ENCODE measurements around the gene USF1. TPM values are rescaled to one million over a fixed set of nuclear protein-coding genes. Genes with fewer than 3 reads are reported as not detected.

Gene USF1
- polyA plus RNA-seq, 3 donors: 6.3 to 335 (median 25.5) TPM

GRCh38 chr1:161009602-161010211, 36.1 kb downstream of the USF1 start:
- Histone ChIP-seq H4K20me1 (ENCODE audit: insufficient read depth, low read length) (peaks cover 5% of the 10 kb centered on the region), H3K4me1 (ENCODE audit: control insufficient read depth in 1 of 2, insufficient read depth in 2 of 2, low read length in 2 of 2) (peaks cover 28 to 37% of the 10 kb centered on the region in 2 donors), H3K9me3 (replicated peaks in 1 of 2; ENCODE audit: control insufficient read depth in 1 of 2, insufficient read depth in 1 of 2, low read length in 2 of 2) (no peaks in the 10 kb centered on the region), H3K36me3 (replicated peaks in 1 of 2; ENCODE audit: control insufficient read depth in 1 of 2, insufficient read depth in 2 of 2, low read length in 2 of 2) (peaks cover 6 to 7% of the 10 kb centered on the region in 2 donors), H2AFZ (ENCODE audit: insufficient read depth, low read depth, low read length, poor library complexity, severe bottlenecking) (no peak overlapping the region), H3K79me2 (ENCODE audit: insufficient read depth, low read length) (peaks cover 66% of the 10 kb centered on the region), H3K27ac (ENCODE audit: low read depth in 1 of 2, low read length in 2 of 2) (no peak overlapping the region), H3K4me2 (replicated peaks; ENCODE audit: extremely low read depth, low read length, poor library complexity, severe bottlenecking) (no peak overlapping the region), H3K9ac (ENCODE audit: insufficient read depth, low read length, poor library complexity, severe bottlenecking) (no peak overlapping the region), H3K27me3 (ENCODE audit: control insufficient read depth in 2 of 2, insufficient read depth in 2 of 2, low read length in 2 of 2) (no peaks in the 10 kb centered on the region), H3K4me3 (replicated peaks in 1 of 3; ENCODE audit: low read depth in 2 of 3, low read length in 3 of 3) (no peak overlapping the region)
- peaks cover 34% of the 10 kb centered on the region for H3K4me1 Mint-ChIP-seq
- no peak overlapping the region for H3K4me3 Mint-ChIP-seq
- 100% methylated on average over 2 of the region's 7 CpGs for WGBS (ENCODE audit: insufficient coverage)
- no peak for DNase-seq
- H3K27me3 Mint-ChIP-seq (ENCODE audit: low read depth in 3 of 3): no peaks in the 10 kb centered on the region
- no peak overlapping the region for H3K27ac Mint-ChIP-seq
- intact Hi-C loops (cut with micrococcal nuclease): no loop called here
- peaks cover 7 to 33% of the 10 kb centered on the region in 2 donors for H3K36me3 Mint-ChIP-seq
- peaks cover 0 to 2% (median 0%) of the 10 kb centered on the region in 7 donors for H3K9me3 Mint-ChIP-seq
- TF ChIP-seq, protein P1, sequence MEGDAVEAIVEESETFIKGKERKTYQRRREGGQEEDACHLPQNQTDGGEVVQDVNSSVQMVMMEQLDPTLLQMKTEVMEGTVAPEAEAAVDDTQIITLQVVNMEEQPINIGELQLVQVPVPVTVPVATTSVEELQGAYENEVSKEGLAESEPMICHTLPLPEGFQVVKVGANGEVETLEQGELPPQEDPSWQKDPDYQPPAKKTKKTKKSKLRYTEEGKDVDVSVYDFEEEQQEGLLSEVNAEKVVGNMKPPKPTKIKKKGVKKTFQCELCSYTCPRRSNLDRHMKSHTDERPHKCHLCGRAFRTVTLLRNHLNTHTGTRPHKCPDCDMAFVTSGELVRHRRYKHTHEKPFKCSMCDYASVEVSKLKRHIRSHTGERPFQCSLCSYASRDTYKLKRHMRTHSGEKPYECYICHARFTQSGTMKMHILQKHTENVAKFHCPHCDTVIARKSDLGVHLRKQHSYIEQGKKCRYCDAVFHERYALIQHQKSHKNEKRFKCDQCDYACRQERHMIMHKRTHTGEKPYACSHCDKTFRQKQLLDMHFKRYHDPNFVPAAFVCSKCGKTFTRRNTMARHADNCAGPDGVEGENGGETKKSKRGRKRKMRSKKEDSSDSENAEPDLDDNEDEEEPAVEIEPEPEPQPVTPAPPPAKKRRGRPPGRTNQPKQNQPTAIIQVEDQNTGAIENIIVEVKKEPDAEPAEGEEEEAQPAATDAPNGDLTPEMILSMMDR (IDR thresholded peaks at IDR 0.05): no peak

- Histone ChIP-seq H3K36me3 (replicated peaks in 1 of 2; ENCODE audit: control insufficient read depth in 1 of 2, insufficient read depth in 2 of 2, low read length in 2 of 2) (peaks cover 6 to 7% of the 10 kb centered on the region in 2 donors), H3K9me3 (replicated peaks in 1 of 2; ENCODE audit: control insufficient read depth in 1 of 2, insufficient read depth in 1 of 2, low read length in 2 of 2) (no peaks in the 10 kb centered on the region), H3K4me3 (replicated peaks in 1 of 3; ENCODE audit: low read depth in 2 of 3, low read length in 3 of 3) (no peak overlapping the region), H2AFZ (ENCODE audit: insufficient read depth, low read depth, low read length, poor library complexity, severe bottlenecking) (no peak overlapping the region), H4K20me1 (ENCODE audit: insufficient read depth, low read length) (peaks cover 5% of the 10 kb centered on the region), H3K79me2 (ENCODE audit: insufficient read depth, low read length) (peaks cover 62% of the 10 kb centered on the region), H3K27ac (ENCODE audit: low read depth in 1 of 2, low read length in 2 of 2) (no peak overlapping the region), H3K9ac (ENCODE audit: insufficient read depth, low read length, poor library complexity, severe bottlenecking) (no peak overlapping the region), H3K27me3 (ENCODE audit: control insufficient read depth in 2 of 2, insufficient read depth in 2 of 2, low read length in 2 of 2) (no peaks in the 10 kb centered on the region), H3K4me1 (ENCODE audit: control insufficient read depth in 1 of 2, insufficient read depth in 2 of 2, low read length in 2 of 2) (peaks cover 21 to 30% of the 10 kb centered on the region in 2 donors), H3K4me2 (replicated peaks; ENCODE audit: extremely low read depth, low read length, poor library complexity, severe bottlenecking) (no peak overlapping the region)
- DNase-seq: no peak
- intact Hi-C loops (cut with micrococcal nuclease): no loop called here
- Mint-ChIP-seq H3K27me3 (ENCODE audit: low read depth in 3 of 3) (no peaks in the 10 kb centered on the region), H3K36me3 (peaks cover 7 to 33% of the 10 kb centered on the region in 2 donors), H3K27ac (no peak overlapping the region), H3K4me1 (peaks cover 28% of the 10 kb centered on the region), H3K9me3 (peaks cover 0 to 2% (median 0%) of the 10 kb centered on the region in 7 donors), H3K4me3 (no peak overlapping the region)
- 89% methylated on average over 2 of the region's 4 CpGs for WGBS (ENCODE audit: insufficient coverage)
- TF ChIP-seq, protein P1 (IDR thresholded peaks at IDR 0.05): no peak
These were observed 36.8 kb downstream of the USF1 start for GRCh38 chr1:161008869-161009510.
